SU-DHL-6 (cell line): Measurements from ENCODE around the gene SLC9A3.

Experiments
- H2AFZ ChIP-seq: fragments of 200-600 bp; sonication (generic); 2 replicates; pipeline ENCODE4 v1.6.1; 2014; ENCODE audit warnings: low read depth, mild to moderate bottlenecking, moderate library complexity, mixed read lengths, antibody characterized with exemption, low read length; ENCODE audit not compliant: severe bottlenecking
- H3F3A ChIP-seq: fragments of 200-600 bp; shearing (Covaris generic); 2 replicates; pipeline ENCODE4 v1.6.0; 2016; ENCODE audit warnings: antibody characterized with exemption, mild to moderate bottlenecking; ENCODE audit not compliant: insufficient read depth
- H3K27ac ChIP-seq: fragments of 200-600 bp; sonication (generic); 2 replicates; pipeline ENCODE4 v1.5.1; 2016; ENCODE audit warnings: low read depth, mild to moderate bottlenecking, low read length, moderate library complexity, mixed read lengths
- H3K27me3 ChIP-seq: fragments of 200-600 bp; sonication (generic), shearing (Covaris generic); 2 replicates; pipeline ENCODE4 v1.6.0; 2014; ENCODE audit warnings: mild to moderate bottlenecking, low read length
- H3K36me3 ChIP-seq: fragments of 200-600 bp; sonication (generic); 2 replicates; pipeline ENCODE4 v1.6.1; 2014; ENCODE audit warnings: mild to moderate bottlenecking, low read length, mixed read lengths
- H3K4me2 ChIP-seq: fragments of 300-600, 200-600 bp; shearing (Covaris generic), sonication (generic); 2 replicates; pipeline ENCODE4 v1.6.0; 2014; ENCODE audit warnings: low read length, low read depth, mild to moderate bottlenecking; ENCODE audit not compliant: poor library complexity, severe bottlenecking
- H3K4me3 ChIP-seq: fragments of 200-600 bp; sonication (generic); 2 replicates; pipeline ENCODE4 v1.5.1; 2014; ENCODE audit warnings: antibody characterized with exemption, low read length, mild to moderate bottlenecking, mixed read lengths; ENCODE audit not compliant: insufficient read depth, poor library complexity, severe bottlenecking
- H3K79me2 ChIP-seq: fragments of 200-600 bp; sonication (generic); 2 replicates; pipeline ENCODE4 v1.6.1; 2014; ENCODE audit warnings: mild to moderate bottlenecking, low read length, moderate library complexity; ENCODE audit not compliant: insufficient read depth
- H3K9ac ChIP-seq: fragments of 200-600 bp; sonication (generic); 2 replicates; pipeline ENCODE4 v1.7.0; 2014; ENCODE audit warnings: mild to moderate bottlenecking, low read length
- H3K9me2 ChIP-seq: fragments of 200-600 bp; sonication (generic); replicated peaks from 2 replicates; pipeline ENCODE4 v1.6.1; 2014; ENCODE audit warnings: low read length; ENCODE audit not compliant: insufficient read depth
- H3K9me3 ChIP-seq: fragments of 200-600 bp; sonication (generic); 2 replicates; pipeline ENCODE4 v1.6.1; 2014; ENCODE audit warnings: low read length, mixed read lengths; ENCODE audit not compliant: insufficient read depth
- H4K20me1 ChIP-seq: fragments of 200-600 bp; sonication (generic); 2 replicates; pipeline ENCODE4 v1.6.1; 2014; ENCODE audit warnings: low read depth, mild to moderate bottlenecking, antibody characterized with exemption, low read length, moderate library complexity, mixed read lengths
- EZH2phosphoT487 ChIP-seq: fragments of 200-600 bp; sonication (generic), shearing (Covaris generic); conservative IDR thresholded peaks from 2 replicates; pipeline ENCODE4 v1.6.1; 2018; ENCODE audit warnings: mild to moderate bottlenecking, antibody characterized with exemption, low read length, moderate library complexity, mixed read lengths
- TF ChIP-seq, protein P1 (sequence below): fragments of 200-600 bp; sonication (generic); IDR thresholded peaks from one replicate; pipeline ENCODE4 v1.5.1; 2017; ENCODE audit warnings: antibody characterized with exemption, mild to moderate bottlenecking, low read length, moderate library complexity; ENCODE audit not compliant: insufficient read depth, poor library complexity, severe bottlenecking

The SLC9A3 gene

DNA sequence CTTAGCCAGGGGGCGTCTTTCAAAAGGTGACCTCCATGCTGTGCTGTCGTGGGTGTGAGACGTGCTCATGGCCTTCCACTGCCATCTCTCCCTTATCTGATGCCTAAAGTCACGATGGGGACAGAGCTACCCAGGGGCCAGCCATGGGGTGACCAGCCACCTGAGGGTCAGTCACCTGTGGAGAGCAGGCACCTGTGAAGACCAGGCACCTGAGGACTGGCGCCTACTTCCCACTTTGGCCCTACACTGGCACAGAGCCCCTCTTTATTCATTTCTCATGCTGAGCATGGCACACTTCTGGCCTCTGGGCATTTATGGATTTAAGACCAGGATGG is 87.6 kb downstream of the SLC9A3 start:
- no peaks in the 10 kb centered on the region for H3K9me2 ChIP-seq
- H3K27me3 ChIP-seq, result no peaks in the 10 kb centered on the region
- no peak overlapping the region for H2AFZ ChIP-seq
- H3K9me3 ChIP-seq, result no peaks in the 10 kb centered on the region
- H3K4me2 ChIP-seq, result no peak overlapping the region
- H3K27ac ChIP-seq, result no peak overlapping the region
- no peaks in the 10 kb centered on the region for H3K79me2 ChIP-seq
- H3F3A ChIP-seq, result no peaks in the 10 kb centered on the region
- H3K36me3 ChIP-seq, result no peaks in the 10 kb centered on the region
- H3K4me3 ChIP-seq, result no peak overlapping the region
- no peaks in the 10 kb centered on the region for H4K20me1 ChIP-seq
- TF ChIP-seq, protein P1, sequence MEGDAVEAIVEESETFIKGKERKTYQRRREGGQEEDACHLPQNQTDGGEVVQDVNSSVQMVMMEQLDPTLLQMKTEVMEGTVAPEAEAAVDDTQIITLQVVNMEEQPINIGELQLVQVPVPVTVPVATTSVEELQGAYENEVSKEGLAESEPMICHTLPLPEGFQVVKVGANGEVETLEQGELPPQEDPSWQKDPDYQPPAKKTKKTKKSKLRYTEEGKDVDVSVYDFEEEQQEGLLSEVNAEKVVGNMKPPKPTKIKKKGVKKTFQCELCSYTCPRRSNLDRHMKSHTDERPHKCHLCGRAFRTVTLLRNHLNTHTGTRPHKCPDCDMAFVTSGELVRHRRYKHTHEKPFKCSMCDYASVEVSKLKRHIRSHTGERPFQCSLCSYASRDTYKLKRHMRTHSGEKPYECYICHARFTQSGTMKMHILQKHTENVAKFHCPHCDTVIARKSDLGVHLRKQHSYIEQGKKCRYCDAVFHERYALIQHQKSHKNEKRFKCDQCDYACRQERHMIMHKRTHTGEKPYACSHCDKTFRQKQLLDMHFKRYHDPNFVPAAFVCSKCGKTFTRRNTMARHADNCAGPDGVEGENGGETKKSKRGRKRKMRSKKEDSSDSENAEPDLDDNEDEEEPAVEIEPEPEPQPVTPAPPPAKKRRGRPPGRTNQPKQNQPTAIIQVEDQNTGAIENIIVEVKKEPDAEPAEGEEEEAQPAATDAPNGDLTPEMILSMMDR, result no peak
- no peak for TF ChIP-seq EZH2phosphoT487
- no peak overlapping the region for H3K9ac ChIP-seq

DNA sequence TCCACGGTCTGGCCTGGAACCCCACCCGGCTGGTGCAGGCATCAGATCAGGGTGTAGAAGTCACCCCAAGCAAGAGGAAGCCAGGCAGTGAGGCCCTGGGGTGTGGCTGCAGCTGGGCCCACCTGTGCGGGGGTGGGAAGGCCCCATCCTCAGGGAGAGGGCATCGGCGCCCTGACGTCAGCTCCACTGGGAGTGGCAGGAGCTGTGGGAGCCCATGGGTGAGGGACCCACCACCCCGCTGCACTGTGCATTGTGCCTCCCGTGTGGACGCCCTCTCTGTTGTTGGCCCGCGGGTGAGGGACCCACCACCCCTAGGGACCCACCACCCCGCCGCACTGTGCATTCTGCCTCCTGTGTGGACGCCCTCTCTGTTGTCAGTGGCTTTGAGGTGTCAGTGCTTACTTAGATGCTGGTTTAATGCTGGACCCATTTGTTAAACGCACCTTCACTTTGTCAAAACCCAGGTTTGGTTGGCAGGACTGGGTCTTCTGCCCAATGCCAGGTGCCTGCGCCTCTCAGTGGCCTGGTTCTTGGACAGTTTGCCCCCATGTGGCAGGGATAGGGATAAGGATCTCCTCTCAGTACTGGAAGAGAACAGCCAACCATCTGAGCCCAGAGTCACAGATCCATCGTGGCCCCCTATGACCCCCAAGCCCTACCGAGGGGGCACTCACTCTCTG is 88.1 kb downstream of the SLC9A3 start:
- H3K27ac ChIP-seq, result no peak overlapping the region
- no peaks in the 10 kb centered on the region for H3K27me3 ChIP-seq
- H3F3A ChIP-seq, result no peaks in the 10 kb centered on the region
- H3K9me3 ChIP-seq, result no peaks in the 10 kb centered on the region
- H3K9ac ChIP-seq, result no peak overlapping the region
- no peaks in the 10 kb centered on the region for H3K9me2 ChIP-seq
- no peak overlapping the region for H3K4me3 ChIP-seq
- no peak overlapping the region for H2AFZ ChIP-seq
- no peaks in the 10 kb centered on the region for H3K36me3 ChIP-seq
- TF ChIP-seq, protein P1, result no peak
- no peak for TF ChIP-seq EZH2phosphoT487
- H3K79me2 ChIP-seq, result no peaks in the 10 kb centered on the region
- no peaks in the 10 kb centered on the region for H4K20me1 ChIP-seq
- no peak overlapping the region for H3K4me2 ChIP-seq

DNA sequence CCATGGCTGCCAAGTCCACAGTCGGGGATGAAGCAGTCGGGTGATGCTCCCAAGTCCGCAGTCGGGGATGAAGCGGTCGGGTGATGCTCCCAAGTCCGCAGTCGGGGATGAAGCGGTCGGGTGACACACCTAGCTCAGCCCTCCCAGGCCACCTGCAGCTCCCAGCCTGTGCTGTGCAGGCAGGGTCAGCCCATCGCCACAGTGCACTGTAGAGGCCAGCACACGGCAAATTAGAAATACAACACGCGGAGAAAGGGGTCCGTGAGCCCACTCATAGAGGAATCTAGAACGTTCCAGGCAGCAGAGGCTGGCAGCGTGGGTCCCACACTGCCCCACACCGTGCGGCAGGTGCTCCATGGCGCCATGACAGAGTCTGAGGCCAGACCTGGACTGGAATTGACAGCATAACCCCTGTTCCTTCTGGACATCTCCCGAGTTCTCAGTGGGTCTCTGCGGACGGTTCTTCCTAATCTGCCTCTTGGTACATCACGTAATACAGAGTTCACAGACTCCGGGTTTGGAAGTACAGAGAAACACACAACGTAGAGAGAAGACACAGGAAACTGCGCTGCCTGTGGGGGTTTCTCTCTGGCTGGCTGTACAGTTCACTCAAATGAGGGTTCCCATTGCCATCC is 89.0 kb downstream of the SLC9A3 start:
- no peak overlapping the region for H3K4me2 ChIP-seq
- no peaks in the 10 kb centered on the region for H3K79me2 ChIP-seq
- H3K27ac ChIP-seq, result no peak overlapping the region
- H3F3A ChIP-seq, result no peaks in the 10 kb centered on the region
- no peaks in the 10 kb centered on the region for H4K20me1 ChIP-seq
- no peaks in the 10 kb centered on the region for H3K36me3 ChIP-seq
- TF ChIP-seq, protein P1, result no peak
- no peak for TF ChIP-seq EZH2phosphoT487
- H3K9ac ChIP-seq, result no peak overlapping the region
- no peaks in the 10 kb centered on the region for H3K27me3 ChIP-seq
- H3K4me3 ChIP-seq, result no peak overlapping the region
- H3K9me2 ChIP-seq, result no peaks in the 10 kb centered on the region
- H2AFZ ChIP-seq, result no peak overlapping the region
- no peaks in the 10 kb centered on the region for H3K9me3 ChIP-seq
